Measurements from ENCODE around the gene EFCAB13.
"Not testable (repeated sequence)": the region's sequence is repeated elsewhere in the genome, so short reads cannot be mapped to it uniquely, and the experiment has no call there.

The EFCAB13 gene

DNA sequence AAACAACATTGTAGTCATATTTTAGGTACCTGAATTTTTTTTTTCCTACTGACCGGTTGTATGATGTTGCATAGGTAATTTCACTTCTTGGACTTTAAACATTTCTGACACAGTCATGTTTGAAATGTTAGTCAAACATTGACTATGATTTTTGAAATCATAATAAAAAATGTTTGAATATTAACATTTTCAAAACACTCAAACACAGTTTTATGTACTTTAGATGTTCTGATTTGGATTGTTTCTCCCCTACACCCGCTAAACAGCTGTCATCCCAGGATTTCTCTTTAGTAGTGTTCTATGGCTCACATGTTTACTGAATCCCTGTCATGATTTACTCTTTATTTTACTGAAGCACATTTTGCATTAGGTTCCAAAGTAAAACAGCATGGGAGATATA lies 104.2 kb downstream of the EFCAB13 start:
- DNase-seq (ENCODE audit: low read depth, low spot score): no peak
- TF ChIP-seq, protein P1, sequence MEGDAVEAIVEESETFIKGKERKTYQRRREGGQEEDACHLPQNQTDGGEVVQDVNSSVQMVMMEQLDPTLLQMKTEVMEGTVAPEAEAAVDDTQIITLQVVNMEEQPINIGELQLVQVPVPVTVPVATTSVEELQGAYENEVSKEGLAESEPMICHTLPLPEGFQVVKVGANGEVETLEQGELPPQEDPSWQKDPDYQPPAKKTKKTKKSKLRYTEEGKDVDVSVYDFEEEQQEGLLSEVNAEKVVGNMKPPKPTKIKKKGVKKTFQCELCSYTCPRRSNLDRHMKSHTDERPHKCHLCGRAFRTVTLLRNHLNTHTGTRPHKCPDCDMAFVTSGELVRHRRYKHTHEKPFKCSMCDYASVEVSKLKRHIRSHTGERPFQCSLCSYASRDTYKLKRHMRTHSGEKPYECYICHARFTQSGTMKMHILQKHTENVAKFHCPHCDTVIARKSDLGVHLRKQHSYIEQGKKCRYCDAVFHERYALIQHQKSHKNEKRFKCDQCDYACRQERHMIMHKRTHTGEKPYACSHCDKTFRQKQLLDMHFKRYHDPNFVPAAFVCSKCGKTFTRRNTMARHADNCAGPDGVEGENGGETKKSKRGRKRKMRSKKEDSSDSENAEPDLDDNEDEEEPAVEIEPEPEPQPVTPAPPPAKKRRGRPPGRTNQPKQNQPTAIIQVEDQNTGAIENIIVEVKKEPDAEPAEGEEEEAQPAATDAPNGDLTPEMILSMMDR (IDR thresholded peaks at IDR 0.05; ENCODE audit: insufficient read depth, low read length, missing control alignments): no peak
- ChIA-PET CTCF (interaction anchor here (1.0 kb wide), 1 partner anchor 188 kb away, joined by 3 read pairs; no protein-coding TSS in a partner anchor), POLR2A (no interaction called here)
- H3K4me3 ChIP-seq (ENCODE audit: low read depth, low read length): no peak overlapping the region

DNA sequence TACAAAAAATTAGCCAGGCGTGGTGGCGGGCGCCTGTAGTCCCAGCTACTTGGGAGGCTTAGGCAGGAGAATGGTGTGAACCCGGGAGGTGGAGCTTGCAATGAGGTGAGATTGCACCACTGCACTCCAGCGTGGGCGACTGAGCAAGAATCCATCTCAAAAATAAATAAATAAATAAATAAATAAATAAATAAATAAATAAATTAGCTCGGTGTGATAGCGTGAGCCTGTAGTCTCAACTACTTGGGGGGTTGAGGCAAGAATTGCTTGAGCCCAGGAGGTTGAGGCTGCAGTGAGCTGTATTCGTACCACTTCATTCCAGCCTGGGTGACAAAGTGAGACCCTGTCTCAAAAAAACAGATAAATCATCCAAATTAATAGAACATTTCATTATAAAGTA lies 108.5 kb downstream of the EFCAB13 start:
- CTCF ChIA-PET; POLR2A ChIA-PET; DNase-seq (ENCODE audit: low read depth, low spot score); H3K4me3 ChIP-seq (ENCODE audit: low read depth, low read length): not testable (repeated sequence)

- TF ChIP-seq, protein P1 (IDR thresholded peaks at IDR 0.05; ENCODE audit: insufficient read depth, low read length, missing control alignments): no peak
- ChIA-PET CTCF (no interaction called here), POLR2A (no interaction called here)
- H3K4me3 ChIP-seq (ENCODE audit: low read depth, low read length): no peak overlapping the region
- DNase-seq (ENCODE audit: low read depth, low spot score): no peak
These were observed 141.4 kb downstream of the EFCAB13 start for GRCh38 chr17:47465165-47465564.

DNA sequence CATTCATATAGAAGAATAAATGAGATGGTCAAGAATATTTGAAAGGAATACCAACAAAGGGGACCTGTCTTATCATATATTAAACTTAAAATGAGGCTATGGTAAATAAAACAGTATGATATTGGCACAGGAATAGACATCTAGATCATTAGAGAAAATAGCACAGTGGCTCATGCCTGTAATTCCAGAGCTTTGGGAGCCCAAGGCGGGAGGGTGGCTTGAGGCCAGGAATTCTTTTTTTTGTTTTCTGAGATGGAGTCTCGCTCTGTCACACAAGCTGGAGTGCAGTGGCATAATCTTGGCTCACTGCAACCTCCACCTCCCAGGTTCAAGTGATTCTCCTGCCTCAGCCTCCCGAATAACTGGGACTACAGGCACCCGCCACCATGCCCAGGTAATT lies 143.2 kb downstream of the EFCAB13 start:
- CTCF ChIA-PET: not testable (repeated sequence)

GRCh38 chr17:47470836-47471235 lies 147.1 kb downstream of the EFCAB13 start:
- ChIA-PET CTCF (interaction anchor here (1.0 kb wide), 1 partner anchor 145 kb away, joined by 3 read pairs; no protein-coding TSS in a partner anchor), POLR2A (no interaction called here)
- DNase-seq (ENCODE audit: low read depth, low spot score): no peak
- TF ChIP-seq, protein P1 (IDR thresholded peaks at IDR 0.05; ENCODE audit: insufficient read depth, low read length, missing control alignments): no peak
- H3K4me3 ChIP-seq (ENCODE audit: low read depth, low read length): no peak overlapping the region

More for the DNA sequence above, 143.2 kb downstream of the EFCAB13 start:
- POLR2A ChIA-PET; H3K4me3 ChIP-seq (ENCODE audit: low read depth, low read length); DNase-seq (ENCODE audit: low read depth, low spot score): not testable (repeated sequence)

DNA sequence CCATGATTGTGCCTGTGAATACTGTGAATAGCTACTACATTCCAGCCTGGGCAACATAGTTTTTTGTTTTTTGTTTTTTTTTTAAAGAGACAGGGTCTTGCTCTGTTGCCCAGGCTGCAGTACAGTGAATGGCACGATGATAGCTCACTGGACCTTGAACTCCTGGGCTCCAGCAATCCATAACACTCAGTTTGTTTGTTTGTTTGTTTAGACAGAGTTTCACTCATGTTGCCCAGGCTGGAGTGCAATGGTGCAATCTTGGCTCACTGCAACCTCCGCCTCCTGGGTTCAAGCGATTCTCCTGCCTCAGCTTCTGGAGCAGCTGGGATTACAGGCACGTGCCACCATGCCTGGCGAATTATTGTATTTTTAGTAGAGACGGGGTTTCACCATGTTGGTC lies 148.3 kb downstream of the EFCAB13 start:
- DNase-seq (ENCODE audit: low read depth, low spot score); POLR2A ChIA-PET; H3K4me3 ChIP-seq (ENCODE audit: low read depth, low read length): not testable (repeated sequence)
- CTCF ChIA-PET: interaction anchor here (1.0 kb wide), 1 partner anchor 144 kb away, joined by 3 read pairs; no protein-coding TSS in a partner anchor

Data from AG04449 (cell line).